ENCODE data around the gene THRSP. TPM values are rescaled to one million over a fixed set of nuclear protein-coding genes. Genes with fewer than 3 reads are reported as not detected.
"Not testable (repeated sequence)": the region's sequence is repeated elsewhere in the genome, so short reads cannot be mapped to it uniquely, and the experiment has no call there.

Gene THRSP
- total RNA-seq, 1 donor from 2014 or later: not detected

DNA sequence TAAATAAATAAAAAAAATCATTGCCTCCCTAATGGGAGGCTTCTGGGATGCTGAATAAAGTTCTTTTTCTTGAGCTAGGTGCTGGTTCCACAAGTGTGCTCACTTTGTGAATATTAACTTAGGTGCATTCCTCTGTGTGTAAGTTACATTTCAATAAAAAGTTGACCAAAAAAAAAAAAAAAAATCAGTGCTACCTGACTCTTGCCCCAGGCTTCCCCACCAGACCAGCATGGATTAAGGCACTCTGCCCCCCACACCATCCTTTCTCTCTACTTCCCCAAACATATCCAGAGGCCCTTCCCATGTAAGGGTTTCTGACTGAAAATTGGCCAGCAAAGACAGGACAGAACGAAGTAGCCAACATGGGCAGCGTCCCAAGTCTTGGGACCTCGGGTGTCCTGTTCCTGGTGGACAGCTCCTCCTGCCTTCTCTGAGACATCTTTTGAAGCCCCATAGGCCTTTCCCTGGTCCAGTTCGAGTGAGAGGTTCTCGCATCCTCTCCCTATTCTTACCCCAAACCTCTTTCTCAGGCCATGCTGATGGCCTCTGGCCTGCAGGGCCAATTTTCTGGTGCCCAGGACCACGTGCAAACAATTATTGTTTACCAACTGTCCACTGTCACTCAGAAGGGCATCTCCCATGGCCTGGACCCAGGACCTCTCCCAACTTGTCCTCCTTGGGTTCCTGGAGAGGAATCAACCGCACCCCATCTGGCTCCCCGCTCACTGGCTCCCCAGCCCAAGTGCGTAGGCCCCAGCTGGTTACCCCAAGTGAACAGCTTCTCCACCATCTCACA is 25.6 kb upstream of the THRSP start:
- Histone ChIP-seq H3K36me3 (ENCODE audit: control insufficient read depth, insufficient read depth, low read length) (no peaks in the 10 kb centered on the region), H3K27me3 (ENCODE audit: control insufficient read depth, insufficient read depth, low read length) (no peaks in the 10 kb centered on the region), H3K4me3 (ENCODE audit: low read depth, low read length) (no peak overlapping the region)
- no peak for DNase-seq (ENCODE audit: low read depth)
- TF ChIP-seq, protein P1, sequence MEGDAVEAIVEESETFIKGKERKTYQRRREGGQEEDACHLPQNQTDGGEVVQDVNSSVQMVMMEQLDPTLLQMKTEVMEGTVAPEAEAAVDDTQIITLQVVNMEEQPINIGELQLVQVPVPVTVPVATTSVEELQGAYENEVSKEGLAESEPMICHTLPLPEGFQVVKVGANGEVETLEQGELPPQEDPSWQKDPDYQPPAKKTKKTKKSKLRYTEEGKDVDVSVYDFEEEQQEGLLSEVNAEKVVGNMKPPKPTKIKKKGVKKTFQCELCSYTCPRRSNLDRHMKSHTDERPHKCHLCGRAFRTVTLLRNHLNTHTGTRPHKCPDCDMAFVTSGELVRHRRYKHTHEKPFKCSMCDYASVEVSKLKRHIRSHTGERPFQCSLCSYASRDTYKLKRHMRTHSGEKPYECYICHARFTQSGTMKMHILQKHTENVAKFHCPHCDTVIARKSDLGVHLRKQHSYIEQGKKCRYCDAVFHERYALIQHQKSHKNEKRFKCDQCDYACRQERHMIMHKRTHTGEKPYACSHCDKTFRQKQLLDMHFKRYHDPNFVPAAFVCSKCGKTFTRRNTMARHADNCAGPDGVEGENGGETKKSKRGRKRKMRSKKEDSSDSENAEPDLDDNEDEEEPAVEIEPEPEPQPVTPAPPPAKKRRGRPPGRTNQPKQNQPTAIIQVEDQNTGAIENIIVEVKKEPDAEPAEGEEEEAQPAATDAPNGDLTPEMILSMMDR (IDR thresholded peaks at IDR 0.05; ENCODE audit: insufficient read depth, low read length, poor library complexity, severe bottlenecking): no peak

GRCh38 chr11:78038697-78039313 is 24.9 kb upstream of the THRSP start:
- DNase-seq (ENCODE audit: low read depth): no peak

GRCh38 chr11:78039391-78039918 is 24.2 kb upstream of the THRSP start:
- no peak for DNase-seq (ENCODE audit: low read depth)
- no peak overlapping the region for H3K4me3 ChIP-seq (ENCODE audit: low read depth, low read length)
- H3K27me3 ChIP-seq (ENCODE audit: control insufficient read depth, insufficient read depth, low read length): no peaks in the 10 kb centered on the region
- TF ChIP-seq, protein P1 (IDR thresholded peaks at IDR 0.05; ENCODE audit: insufficient read depth, low read length, poor library complexity, severe bottlenecking): no peak
- H3K36me3 ChIP-seq (ENCODE audit: control insufficient read depth, insufficient read depth, low read length): no peaks in the 10 kb centered on the region

More at GRCh38 chr11:78038697-78039313, 24.9 kb upstream of the THRSP start:
- TF ChIP-seq, protein P1 (IDR thresholded peaks at IDR 0.05; ENCODE audit: insufficient read depth, low read length, poor library complexity, severe bottlenecking): no peak
- Histone ChIP-seq H3K4me3 (ENCODE audit: low read depth, low read length) (no peak overlapping the region), H3K27me3 (ENCODE audit: control insufficient read depth, insufficient read depth, low read length) (no peaks in the 10 kb centered on the region), H3K36me3 (ENCODE audit: control insufficient read depth, insufficient read depth, low read length) (no peaks in the 10 kb centered on the region)

GRCh38 chr11:78039919-78040671 is 23.6 kb upstream of the THRSP start:
- Histone ChIP-seq H3K36me3 (ENCODE audit: control insufficient read depth, insufficient read depth, low read length) (no peaks in the 10 kb centered on the region), H3K27me3 (ENCODE audit: control insufficient read depth, insufficient read depth, low read length) (no peaks in the 10 kb centered on the region), H3K4me3 (ENCODE audit: low read depth, low read length) (no peak overlapping the region)
- no peak for DNase-seq (ENCODE audit: low read depth)
- TF ChIP-seq, protein P1 (IDR thresholded peaks at IDR 0.05; ENCODE audit: insufficient read depth, low read length, poor library complexity, severe bottlenecking): no peak

GRCh38 chr11:78040691-78041379 is 22.8 kb upstream of the THRSP start:
- Histone ChIP-seq H3K4me3 (ENCODE audit: low read depth, low read length) (no peak overlapping the region), H3K27me3 (ENCODE audit: control insufficient read depth, insufficient read depth, low read length) (no peaks in the 10 kb centered on the region), H3K36me3 (ENCODE audit: control insufficient read depth, insufficient read depth, low read length) (no peaks in the 10 kb centered on the region)
- no peak for DNase-seq (ENCODE audit: low read depth)
- TF ChIP-seq, protein P1 (IDR thresholded peaks at IDR 0.05; ENCODE audit: insufficient read depth, low read length, poor library complexity, severe bottlenecking): no peak

GRCh38 chr11:78041380-78041719 is 22.3 kb upstream of the THRSP start:
- not testable (repeated sequence) for H3K4me3 ChIP-seq (ENCODE audit: low read depth, low read length); DNase-seq (ENCODE audit: low read depth); H3K27me3 ChIP-seq (ENCODE audit: control insufficient read depth, insufficient read depth, low read length); H3K36me3 ChIP-seq (ENCODE audit: control insufficient read depth, insufficient read depth, low read length)

Data from kidney epithelial cell (primary cell).